ENCODE data around the gene PRM3.

Gene PRM3

GRCh38 chr16:11224096-11224893 lies 49.1 kb downstream of the PRM3 start:
- DNase-seq, result no peak

All from NCI-H2107 (cell line).